Fibroblast of skin of right quadriceps (primary cell): ENCODE data around the gene SPATA22.
"Not testable (repeated sequence)": the region's sequence is repeated elsewhere in the genome, so short reads cannot be mapped to it uniquely, and the experiment has no call there.

Source experiments
- DNase-seq: peaks from one replicate; pipeline ENCODE4 v3.0.0-alpha.2; 2013

SPATA22 gene

GRCh38 chr17:3472137-3472536 is 518 bp upstream of the SPATA22 start:
- DNase-seq: no peak

GRCh38 chr17:3469529-3469928 is 2.1 kb downstream of the SPATA22 start:
- no peak for DNase-seq

- DNase-seq: not testable (repeated sequence)
Observed at GRCh38 chr17:3466355-3466754, 5.3 kb downstream of the SPATA22 start.

- no peak for DNase-seq
Observed at GRCh38 chr17:3448059-3448665, 23.5 kb downstream of the SPATA22 start.

- no peak for DNase-seq
Observed at GRCh38 chr17:3447625-3448024, 24.0 kb downstream of the SPATA22 start.

GRCh38 chr17:3440451-3440850 is 31.2 kb downstream of the SPATA22 start:
- no peak for DNase-seq

GRCh38 chr17:3438368-3438767 is 33.3 kb downstream of the SPATA22 start:
- DNase-seq: no peak

GRCh38 chr17:3433741-3434140 is 37.9 kb downstream of the SPATA22 start, which contains the start of gene OR1E2:
Gene OR1E2, minus strand, starts transcription at chr17:3433841. Its CDS starts 0 bp downstream, at chr17:3433841.
- DNase-seq: no peak

GRCh38 chr17:3433215-3433614 is 38.4 kb downstream of the SPATA22 start:
- not testable (repeated sequence) for DNase-seq

GRCh38 chr17:3418222-3418621 is 53.4 kb downstream of the SPATA22 start:
- DNase-seq: no peak

GRCh38 chr17:3415610-3416009 is 56.0 kb downstream of the SPATA22 start:
- no peak for DNase-seq

- DNase-seq: not testable (repeated sequence)
Observed at GRCh38 chr17:3412216-3412615, 59.4 kb downstream of the SPATA22 start.

GRCh38 chr17:3411070-3411469 is 60.5 kb downstream of the SPATA22 start, which contains the start of gene OR3A3:
Gene OR3A3, plus strand, starts transcription at chr17:3411370.
- DNase-seq: no peak

- not testable (repeated sequence) for DNase-seq
Observed at GRCh38 chr17:3403856-3404255, 67.8 kb downstream of the SPATA22 start.

GRCh38 chr17:3401786-3402185 is 69.8 kb downstream of the SPATA22 start:
- no peak for DNase-seq

- DNase-seq: no peak
Observed at GRCh38 chr17:3400055-3400454, 71.6 kb downstream of the SPATA22 start.

- DNase-seq: no peak
Observed at GRCh38 chr17:3398310-3398709, 73.3 kb downstream of the SPATA22 start, which contains the start of gene OR1E1. Gene OR1E1, minus strand, starts transcription at chr17:3398410. Its CDS starts 0 bp downstream, at chr17:3398410.

- not testable (repeated sequence) for DNase-seq
Observed at GRCh38 chr17:3397801-3398200, 73.8 kb downstream of the SPATA22 start.
